Measurements from ENCODE around the gene ZCRB1.

ZCRB1 gene

DNA sequence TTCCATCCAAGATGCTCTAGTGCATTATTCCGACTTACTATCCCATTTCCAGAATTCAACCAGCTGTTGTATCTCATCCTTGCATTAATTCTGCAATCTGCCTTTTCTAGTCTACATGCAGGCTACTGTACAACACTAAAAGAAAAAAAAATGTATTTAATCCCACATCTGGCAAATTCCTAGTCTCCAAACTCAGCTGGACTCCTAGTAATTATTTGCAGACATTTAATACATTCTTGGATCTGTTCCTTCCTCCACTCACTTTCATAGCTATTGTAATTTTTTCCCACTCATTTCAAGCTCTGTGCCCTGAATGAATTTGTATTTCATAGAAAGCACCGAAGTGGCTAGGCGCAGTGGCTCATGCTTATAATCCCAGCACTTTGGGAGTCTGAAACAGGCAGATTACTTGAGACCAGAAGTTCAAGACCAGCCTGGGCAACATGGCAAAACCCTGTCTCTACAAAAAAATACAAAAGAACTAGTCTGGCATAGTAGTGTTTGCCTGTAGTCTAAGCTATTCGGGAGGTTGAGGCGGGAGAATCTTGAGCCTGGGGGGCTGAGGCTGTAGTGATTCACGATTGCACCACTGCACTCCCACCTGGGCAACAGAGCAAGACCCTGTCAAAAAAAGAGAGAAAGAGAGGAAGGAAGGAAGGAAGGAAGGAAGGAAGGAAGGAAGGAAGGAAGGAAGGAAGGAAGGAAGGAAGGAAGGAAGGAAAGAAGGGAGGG, 48.3 kb downstream of the ZCRB1 start:
- no peak for DNase-seq (ENCODE audit: low read depth)

DNA sequence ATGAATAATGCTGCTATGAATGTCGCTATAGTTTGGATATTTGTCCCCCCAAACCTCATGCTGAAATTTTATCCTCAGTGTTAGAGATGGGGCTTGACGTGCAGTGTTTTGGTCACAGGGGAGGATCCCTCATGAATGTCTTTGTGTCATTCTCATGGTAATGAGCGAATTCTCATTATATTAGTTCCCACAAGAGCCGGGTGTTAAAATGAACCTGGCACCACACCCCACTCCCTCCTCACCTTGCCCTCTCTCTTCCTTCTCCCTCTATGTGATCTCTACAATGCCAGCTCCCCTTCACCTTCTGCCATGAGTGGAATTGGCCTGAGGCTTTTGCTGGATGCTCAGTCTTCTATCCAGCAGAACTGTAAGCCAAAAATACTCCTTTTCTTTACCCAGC, 50.4 kb downstream of the ZCRB1 start:
- DNase-seq (ENCODE audit: low read depth) = no peak

DNA sequence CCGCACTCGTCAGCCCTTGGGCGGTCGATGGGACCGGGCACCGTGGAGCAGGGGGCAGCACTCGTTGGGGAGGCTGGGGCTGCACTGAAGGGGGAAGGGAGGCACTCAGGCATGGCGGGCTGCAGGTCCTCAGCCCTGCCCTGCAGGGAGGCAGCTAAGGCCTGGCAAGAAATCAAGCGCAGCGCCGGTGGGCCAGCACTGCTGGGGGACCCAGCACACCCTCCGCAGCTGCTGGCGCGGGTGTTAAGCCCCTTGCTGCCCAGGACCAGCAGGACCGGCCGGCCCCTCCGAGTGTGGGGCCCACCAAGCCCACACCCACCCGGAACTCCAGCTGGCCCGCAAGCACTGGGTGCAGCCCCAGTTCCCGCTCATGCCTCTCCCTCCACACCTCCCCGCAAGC, 52.2 kb downstream of the ZCRB1 start:
- DNase-seq (ENCODE audit: low read depth) = no peak

DNA sequence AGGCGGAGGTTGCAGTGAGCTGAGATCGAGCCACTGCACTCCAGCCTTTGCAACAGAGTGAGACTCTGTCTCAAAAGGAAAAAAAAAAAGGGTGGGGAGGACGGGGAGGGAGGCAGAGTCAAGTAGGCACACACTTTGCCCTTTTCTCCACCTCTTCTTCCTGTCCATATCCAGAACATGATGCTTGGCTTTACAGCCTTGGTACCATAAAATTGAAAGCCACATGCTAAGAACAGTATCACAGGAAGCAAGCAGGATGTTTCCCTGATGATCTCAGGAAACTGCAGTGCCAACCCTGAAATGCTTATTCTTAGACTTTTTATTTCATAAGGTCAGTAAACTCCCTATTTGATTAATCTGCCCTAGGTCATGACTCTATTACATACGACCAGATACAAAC, 55.3 kb downstream of the ZCRB1 start:
- DNase-seq (ENCODE audit: low read depth) = no peak

DNA sequence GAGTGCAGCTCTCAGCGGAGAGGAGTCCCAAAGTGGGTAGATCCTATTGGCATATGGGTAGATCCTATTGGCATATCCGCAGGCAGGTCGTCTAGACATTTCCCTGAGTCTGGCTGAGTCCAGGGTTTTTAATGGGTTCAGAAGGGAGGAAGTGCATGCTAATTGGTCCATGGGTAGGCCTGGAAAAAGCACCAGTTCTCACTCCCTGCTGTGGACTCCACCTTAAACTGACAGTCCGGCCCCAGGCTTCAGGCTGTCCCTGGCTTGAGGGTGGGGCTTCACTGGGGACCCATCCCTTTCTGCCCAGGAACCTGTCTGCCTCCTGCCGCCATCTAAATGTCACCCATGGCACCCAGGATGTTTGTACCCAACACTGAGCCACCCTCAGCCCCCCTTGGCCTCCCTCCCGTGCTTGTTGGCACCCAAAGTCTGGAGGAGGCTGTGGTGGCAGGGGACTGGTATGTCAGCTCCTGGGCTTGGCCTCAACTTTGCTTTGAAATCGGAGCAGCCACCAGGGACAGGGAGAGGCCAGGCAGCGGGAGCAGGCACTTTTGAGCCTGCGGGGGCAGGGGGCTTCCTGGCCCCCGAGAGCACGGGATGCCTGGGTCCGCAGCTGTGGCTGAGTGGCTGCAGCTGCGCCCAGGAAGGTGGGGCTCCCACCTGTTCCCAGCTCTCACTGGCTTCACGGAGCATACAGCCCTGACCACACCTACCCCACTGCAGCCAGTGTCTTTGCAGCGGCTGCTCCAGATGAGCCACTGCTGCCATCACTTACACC, 58.3 kb downstream of the ZCRB1 start:
- DNase-seq (ENCODE audit: low read depth) = no peak

DNA sequence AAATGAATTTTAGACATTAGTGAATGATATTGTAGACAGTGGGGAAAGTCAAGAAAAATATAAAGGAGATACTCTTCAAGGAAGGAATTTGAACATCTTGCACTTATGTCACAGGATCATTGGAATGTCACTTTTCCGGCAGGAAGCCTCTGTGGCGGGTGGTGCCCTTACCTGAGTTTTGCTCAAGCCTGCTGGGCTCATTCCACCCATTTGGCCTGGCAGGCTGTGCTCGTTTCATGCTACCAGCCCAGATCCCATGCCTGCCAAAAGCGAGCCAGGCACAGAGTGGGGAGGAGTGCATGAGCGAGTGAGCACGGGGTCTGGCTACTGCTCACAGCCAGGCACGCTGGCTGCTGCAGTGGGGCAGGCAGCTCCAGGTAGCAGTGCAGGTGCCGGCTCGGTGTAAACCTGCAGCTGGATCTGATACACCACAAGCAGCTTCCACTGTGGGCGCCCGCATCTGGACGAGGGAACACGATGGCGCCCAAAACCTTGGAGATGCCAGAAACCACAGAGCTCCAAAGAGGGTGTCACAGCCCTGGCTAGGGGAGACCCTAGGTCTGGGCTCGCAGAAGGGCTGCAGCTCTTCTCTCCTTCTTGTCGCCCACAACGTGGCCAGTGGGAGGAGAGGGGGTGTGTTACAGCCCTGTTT, 59.2 kb downstream of the ZCRB1 start:
- no peak for DNase-seq (ENCODE audit: low read depth)

DNA sequence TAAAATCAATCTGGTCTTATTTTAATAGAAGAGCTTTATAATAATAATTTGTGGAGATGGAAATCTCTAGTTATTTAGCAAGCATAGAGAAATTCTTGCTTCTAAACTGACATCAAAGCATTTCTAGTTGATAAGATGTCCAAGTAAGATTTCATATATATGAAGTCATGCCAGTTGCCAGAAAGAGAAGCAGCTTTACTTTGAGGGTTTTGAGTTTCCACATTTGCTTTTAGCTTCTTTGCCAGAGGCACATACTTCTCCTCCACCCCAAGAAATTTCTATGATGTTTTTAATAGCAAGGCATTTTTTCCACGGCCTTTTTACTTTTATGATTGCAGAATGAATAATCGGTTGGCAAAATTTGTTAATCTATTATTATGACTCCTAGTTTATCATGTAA, 63.6 kb downstream of the ZCRB1 start:
- no peak for DNase-seq (ENCODE audit: low read depth)

All from non-pigmented ciliary epithelial cell (primary cell).